ENCODE results near the gene GPR108.
"Not testable (repeated sequence)": the region's sequence is repeated elsewhere in the genome, so short reads cannot be mapped to it uniquely, and the experiment has no call there.

Gene GPR108

DNA sequence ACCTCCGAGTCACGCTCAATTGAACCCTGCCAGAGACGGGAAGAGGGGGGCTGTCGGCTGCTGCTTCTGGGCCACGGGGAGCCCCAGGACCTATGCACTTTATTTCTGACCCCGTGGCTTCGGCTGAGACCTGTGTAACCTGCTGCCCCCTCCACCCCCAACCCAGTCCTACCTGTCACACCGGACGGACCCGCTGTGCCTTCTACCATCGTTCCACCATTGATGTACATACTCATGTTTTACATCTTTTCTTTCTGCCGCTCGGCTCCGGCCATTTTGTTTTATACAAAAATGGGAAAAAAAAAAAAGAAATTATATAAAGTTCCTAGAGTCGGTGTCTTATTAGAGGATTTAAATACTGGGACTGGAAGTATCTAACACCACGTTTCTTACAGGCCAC, 13.8 kb upstream of the GPR108 start:
- Histone ChIP-seq H3K27ac (ENCODE audit: extremely low read depth, low read depth, low read length) (no peak overlapping the region), H3K36me3 (ENCODE audit: control insufficient read depth in 2 of 2, insufficient read depth in 1 of 2, low read length in 2 of 2) (peaks cover 44 to 67% of the 10 kb centered on the region in 2 experiments), H3K9me3 (ENCODE audit: control insufficient read depth, insufficient read depth, low read depth, low read length) (no peaks in the 10 kb centered on the region), H3K4me1 (ENCODE audit: control insufficient read depth, insufficient read depth, low read length) (no peaks in the 10 kb centered on the region), H3K4me3 (ENCODE audit: low read depth, low read length) (no peak overlapping the region)
- ChIA-PET CTCF (no interaction called here), POLR2A (no interaction called here)
- TF ChIP-seq ZFP41 (tag by site-specific recombination; IDR thresholded peaks at IDR 0.05; ENCODE audit: borderline replicate concordance) (no peak), ZNF2 (tag by site-specific recombination; IDR thresholded peaks at IDR 0.05) (no peak), SP3 (tag by site-specific recombination; IDR thresholded peaks at IDR 0.05) (no peak), ZNF624 (tag by site-specific recombination; IDR thresholded peaks at IDR 0.05) (no peak), SETDB1 (IDR thresholded peaks at IDR 0.05; ENCODE audit: insufficient read length, low read length) (no peak)

DNA sequence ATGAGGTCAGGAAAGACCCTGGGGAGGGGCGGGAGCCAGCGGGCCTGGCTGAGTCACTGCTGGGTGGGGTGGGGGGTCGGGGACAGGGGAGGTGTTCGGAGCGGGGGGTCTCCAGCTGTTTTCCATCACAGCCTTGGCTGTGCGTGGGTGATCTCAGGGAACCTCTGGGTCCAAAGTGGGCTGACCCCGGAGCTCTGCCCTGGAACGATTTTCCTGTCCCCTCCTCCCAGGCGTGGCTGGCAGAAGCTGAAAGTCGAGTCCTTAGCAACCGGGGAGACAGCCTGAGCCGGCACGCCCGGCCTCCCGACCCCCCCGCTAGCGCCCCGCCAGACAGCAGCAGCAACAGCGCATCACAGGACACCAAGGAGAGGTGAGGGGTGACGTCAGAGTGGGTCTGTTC, 12.7 kb upstream of the GPR108 start:
- Histone ChIP-seq H3K27ac (ENCODE audit: extremely low read depth, low read depth, low read length) (no peak overlapping the region), H3K4me3 (ENCODE audit: low read depth, low read length) (no peak overlapping the region), H3K9me3 (ENCODE audit: control insufficient read depth, insufficient read depth, low read depth, low read length) (no peaks in the 10 kb centered on the region), H3K36me3 (ENCODE audit: control insufficient read depth in 2 of 2, insufficient read depth in 1 of 2, low read length in 2 of 2) (peaks cover 49 to 72% of the 10 kb centered on the region in 2 experiments), H3K4me1 (ENCODE audit: control insufficient read depth, insufficient read depth, low read length) (peaks cover 6% of the 10 kb centered on the region)
- POLR2A ChIA-PET: no interaction called here
- CTCF ChIA-PET: no interaction called here
- no peak for TF ChIP-seq ZBTB48 (tag by site-specific recombination; IDR thresholded peaks at IDR 0.05)
- TF ChIP-seq ZNF677 (tag by site-specific recombination; IDR thresholded peaks at IDR 0.05): no peak
- TF ChIP-seq ZNF23 (tag by site-specific recombination; IDR thresholded peaks at IDR 0.05; ENCODE audit: borderline replicate concordance): no peak
- no peak for TF ChIP-seq KLF7 (tag by site-specific recombination; IDR thresholded peaks at IDR 0.05; ENCODE audit: borderline replicate concordance)
- no peak for TF ChIP-seq SETDB1 (IDR thresholded peaks at IDR 0.05; ENCODE audit: insufficient read length, low read length)
- TF ChIP-seq ZNF394 (tag by site-specific recombination; IDR thresholded peaks at IDR 0.05; ENCODE audit: borderline replicate concordance): no peak
- no peak for TF ChIP-seq BCL11B (tag by site-specific recombination; IDR thresholded peaks at IDR 0.05; ENCODE audit: low read depth)
- TF ChIP-seq ZNF350 (tag by site-specific recombination; IDR thresholded peaks at IDR 0.05): no peak
- TF ChIP-seq ZNF112 (tag by site-specific recombination; IDR thresholded peaks at IDR 0.05): no peak
- no peak for TF ChIP-seq ZNF174 (tag by site-specific recombination; IDR thresholded peaks at IDR 0.05)
- TF ChIP-seq ZNF223 (tag by site-specific recombination; IDR thresholded peaks at IDR 0.05): no peak
- TF ChIP-seq ZNF707 (tag by site-specific recombination; IDR thresholded peaks at IDR 0.05): no peak
- TF ChIP-seq OVOL3 (tag by site-specific recombination; IDR thresholded peaks at IDR 0.05): no peak
- no peak for TF ChIP-seq ZNF37A (tag by site-specific recombination; IDR thresholded peaks at IDR 0.05)
- TF ChIP-seq, protein P1, sequence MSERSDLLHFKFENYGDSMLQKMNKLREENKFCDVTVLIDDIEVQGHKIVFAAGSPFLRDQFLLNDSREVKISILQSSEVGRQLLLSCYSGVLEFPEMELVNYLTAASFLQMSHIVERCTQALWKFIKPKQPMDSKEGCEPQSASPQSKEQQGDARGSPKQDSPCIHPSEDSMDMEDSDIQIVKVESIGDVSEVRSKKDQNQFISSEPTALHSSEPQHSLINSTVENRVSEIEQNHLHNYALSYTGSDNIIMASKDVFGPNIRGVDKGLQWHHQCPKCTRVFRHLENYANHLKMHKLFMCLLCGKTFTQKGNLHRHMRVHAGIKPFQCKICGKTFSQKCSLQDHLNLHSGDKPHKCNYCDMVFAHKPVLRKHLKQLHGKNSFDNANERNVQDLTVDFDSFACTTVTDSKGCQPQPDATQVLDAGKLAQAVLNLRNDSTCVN (tag by site-specific recombination; optimal IDR thresholded peaks at IDR 0.05): no peak
- no peak for TF ChIP-seq KLF10 (tag by site-specific recombination; IDR thresholded peaks at IDR 0.05)
- no peak for TF ChIP-seq ZNF423 (tag by site-specific recombination; IDR thresholded peaks at IDR 0.05)
- no peak for TF ChIP-seq ZNF529 (tag by site-specific recombination; IDR thresholded peaks at IDR 0.05; ENCODE audit: insufficient replicate concordance)
- no peak for TF ChIP-seq ZNF664 (tag by site-specific recombination; IDR thresholded peaks at IDR 0.05)

DNA sequence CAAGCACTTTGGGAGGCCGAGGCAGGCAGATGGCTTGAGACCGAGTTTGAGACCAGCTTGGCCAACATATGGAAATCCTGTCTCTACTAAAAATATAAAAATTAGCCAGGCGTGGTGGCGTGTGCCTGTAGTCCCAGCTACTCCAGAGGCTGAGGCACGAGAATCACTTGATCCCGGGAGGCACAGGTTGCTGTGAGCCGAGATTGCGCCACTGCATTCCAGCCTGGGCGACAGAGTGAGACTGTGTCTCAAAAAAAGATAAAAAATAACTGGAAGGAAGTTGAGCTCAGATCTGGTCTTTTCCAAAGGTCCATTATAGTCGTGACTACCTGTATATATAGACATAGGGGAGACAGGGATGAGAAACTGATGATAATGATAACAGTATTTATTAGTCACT, 11.2 kb upstream of the GPR108 start:
- CTCF ChIA-PET: interaction anchor here (0.7 to 1.0 kb wide), 2 partner anchors 10 to 12 kb away, joined by 3 to 4 read pairs; no protein-coding TSS in a partner anchor
- Histone ChIP-seq H3K36me3 (ENCODE audit: control insufficient read depth in 2 of 2, insufficient read depth in 1 of 2, low read length in 2 of 2) (peaks cover 49 to 77% of the 10 kb centered on the region in 2 experiments), H3K4me1 (ENCODE audit: control insufficient read depth, insufficient read depth, low read length) (peaks cover 20% of the 10 kb centered on the region)
- POLR2A ChIA-PET; H3K9me3 ChIP-seq (ENCODE audit: control insufficient read depth, insufficient read depth, low read depth, low read length); H3K4me3 ChIP-seq (ENCODE audit: low read depth, low read length); H3K27ac ChIP-seq (ENCODE audit: extremely low read depth, low read depth, low read length): not testable (repeated sequence)

Data from HEK293 (cell line).